Measurements from ENCODE around the gene HRH1.

The HRH1 gene

GRCh38 chr3:11285471-11285870 lies 131.2 kb downstream of the HRH1 start:
- no peak for DNase-seq

- no peak for DNase-seq
Measured at GRCh38 chr3:11287404-11287803, 133.1 kb downstream of the HRH1 start.

GRCh38 chr3:11288021-11288491 lies 133.8 kb downstream of the HRH1 start:
- peak in 2 of 4 experiments; percentile 33 to 35 for DNase-seq

- DNase-seq = peak; percentile 71 to 92 (median 83)
Measured at GRCh38 chr3:11288786-11289637, 134.7 kb downstream of the HRH1 start.

- DNase-seq = no peak
Measured at GRCh38 chr3:11289864-11290263, 135.6 kb downstream of the HRH1 start.

GRCh38 chr3:11290743-11291680 lies 136.7 kb downstream of the HRH1 start:
- DNase-seq = peak in 3 of 4 experiments; percentile 50 to 70 (median 61)

GRCh38 chr3:11291808-11292207 lies 137.5 kb downstream of the HRH1 start:
- peak in 1 of 4 experiments; percentile 13 for DNase-seq

GRCh38 chr3:11297126-11297525 lies 142.8 kb downstream of the HRH1 start:
- no peak for DNase-seq

GRCh38 chr3:11300970-11301369 lies 146.7 kb downstream of the HRH1 start:
- no peak for DNase-seq

GRCh38 chr3:11302444-11302843 lies 148.2 kb downstream of the HRH1 start:
- no peak for DNase-seq

- DNase-seq = peak; percentile 73 to 89 (median 76)
Measured at GRCh38 chr3:11304175-11304574, 149.9 kb downstream of the HRH1 start.

- DNase-seq = peak in 1 of 4 experiments; percentile 24
Measured at GRCh38 chr3:11305509-11305908, 151.2 kb downstream of the HRH1 start.

- DNase-seq = peak in 3 of 4 experiments; percentile 14 to 28 (median 21)
Measured at GRCh38 chr3:11306817-11307589, 152.7 kb downstream of the HRH1 start.

- DNase-seq = peak; percentile 81 to 97 (median 90)
Measured at GRCh38 chr3:11307830-11308432, 153.6 kb downstream of the HRH1 start.

- DNase-seq = no peak
Measured at GRCh38 chr3:11310258-11310657, 156.0 kb downstream of the HRH1 start.

GRCh38 chr3:11312166-11312565 lies 157.9 kb downstream of the HRH1 start:
- DNase-seq = no peak

Data from suppressor macrophage (primary cell).